ENCODE data around the gene EGFR.

The EGFR gene

DNA sequence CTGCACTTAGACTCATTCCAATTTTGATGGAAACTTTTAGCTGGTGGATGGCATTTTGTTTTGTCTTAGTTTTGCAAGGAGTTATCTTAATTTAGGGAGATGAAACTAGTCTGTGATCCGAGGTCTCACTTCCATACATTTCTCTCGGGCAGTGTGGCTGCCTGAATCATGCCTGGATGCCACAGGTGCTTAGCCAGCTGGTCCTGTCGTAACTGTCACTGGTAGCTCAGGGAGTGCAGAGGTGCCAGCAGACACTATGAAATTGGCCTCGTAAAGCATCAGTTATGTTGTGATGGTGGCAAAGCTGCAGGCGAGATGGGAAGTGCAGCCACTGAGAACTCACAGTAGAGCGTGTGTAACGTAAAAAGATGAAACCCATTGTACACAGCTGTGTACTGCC lies 74.9 kb downstream of the EGFR start:
- Histone ChIP-seq H3K9me3 (ENCODE audit: control insufficient read depth, low read length) (no peaks in the 10 kb centered on the region), H3K4me1 (ENCODE audit: control insufficient read depth, insufficient read depth, low read length) (peaks cover 19% of the 10 kb centered on the region), H3K27me3 (ENCODE audit: control insufficient read depth, insufficient read depth, low read length) (no peaks in the 10 kb centered on the region), H3K36me3 (ENCODE audit: control insufficient read depth, insufficient read depth, low read length) (no peaks in the 10 kb centered on the region), H3K4me3 (ENCODE audit: low read length) (no peak overlapping the region), H3K9ac (ENCODE audit: low read length) (no peak overlapping the region)

- no peak overlapping the region for H3K9ac ChIP-seq (ENCODE audit: low read length)
- no peaks in the 10 kb centered on the region for H3K27me3 ChIP-seq (ENCODE audit: control insufficient read depth, insufficient read depth, low read length)
- H3K36me3 ChIP-seq (ENCODE audit: control insufficient read depth, insufficient read depth, low read length) = no peaks in the 10 kb centered on the region
- peaks cover 20% of the 10 kb centered on the region for H3K4me1 ChIP-seq (ENCODE audit: control insufficient read depth, insufficient read depth, low read length)
- H3K9me3 ChIP-seq (ENCODE audit: control insufficient read depth, low read length) = no peaks in the 10 kb centered on the region
- no peak overlapping the region for H3K4me3 ChIP-seq (ENCODE audit: low read length)
These were observed 75.4 kb downstream of the EGFR start for GRCh38 chr7:55094092-55094690.

DNA sequence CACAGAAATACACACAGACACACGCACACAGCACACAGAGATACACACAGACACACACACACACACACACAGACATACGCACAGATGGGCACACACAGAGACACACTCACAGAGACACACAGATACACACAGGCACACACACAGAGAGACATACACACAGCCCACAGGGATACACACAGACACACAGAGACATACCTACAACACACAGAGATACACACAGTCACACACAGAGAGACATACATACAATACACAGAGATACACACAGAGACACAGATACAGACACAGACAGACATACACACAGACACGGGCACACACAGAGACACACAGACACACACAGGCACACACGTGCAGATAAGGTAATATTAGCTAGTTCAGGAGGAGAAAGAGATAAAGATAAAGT lies 76.9 kb downstream of the EGFR start:
- Histone ChIP-seq H3K36me3 (ENCODE audit: control insufficient read depth, insufficient read depth, low read length) (no peaks in the 10 kb centered on the region), H3K4me3 (ENCODE audit: low read length) (no peak overlapping the region), H3K27me3 (ENCODE audit: control insufficient read depth, insufficient read depth, low read length) (no peaks in the 10 kb centered on the region), H3K9ac (ENCODE audit: low read length) (no peak overlapping the region), H3K9me3 (ENCODE audit: control insufficient read depth, low read length) (no peaks in the 10 kb centered on the region), H3K4me1 (ENCODE audit: control insufficient read depth, insufficient read depth, low read length) (peaks cover 35% of the 10 kb centered on the region)

GRCh38 chr7:55096323-55096722 lies 77.5 kb downstream of the EGFR start:
- Histone ChIP-seq H3K4me1 (ENCODE audit: control insufficient read depth, insufficient read depth, low read length) (peaks cover 35% of the 10 kb centered on the region), H3K4me3 (ENCODE audit: low read length) (no peak overlapping the region), H3K9me3 (ENCODE audit: control insufficient read depth, low read length) (no peaks in the 10 kb centered on the region), H3K36me3 (ENCODE audit: control insufficient read depth, insufficient read depth, low read length) (no peaks in the 10 kb centered on the region), H3K9ac (ENCODE audit: low read length) (no peak overlapping the region), H3K27me3 (ENCODE audit: control insufficient read depth, insufficient read depth, low read length) (no peaks in the 10 kb centered on the region)

DNA sequence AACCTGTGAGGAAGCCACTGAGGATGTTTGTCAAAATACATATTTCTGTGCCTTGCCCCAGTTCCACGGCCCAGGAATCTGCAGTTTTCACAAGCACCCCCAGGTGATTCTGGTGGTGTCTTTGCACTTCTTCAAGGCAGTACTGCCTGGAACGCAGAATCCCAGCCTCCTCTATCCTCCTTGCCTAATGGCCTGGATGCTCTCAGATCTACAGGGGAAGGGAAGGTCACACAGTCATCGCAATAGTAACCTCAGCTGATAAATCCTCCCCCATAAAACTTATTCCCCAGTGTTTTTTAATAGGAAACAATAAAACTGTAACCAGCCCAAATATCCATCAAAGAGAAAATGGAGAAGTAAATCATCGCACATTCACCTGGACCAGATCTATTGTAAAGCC lies 78.3 kb downstream of the EGFR start:
- peaks cover 34% of the 10 kb centered on the region for H3K4me1 ChIP-seq (ENCODE audit: control insufficient read depth, insufficient read depth, low read length)
- H3K27me3 ChIP-seq (ENCODE audit: control insufficient read depth, insufficient read depth, low read length) = no peaks in the 10 kb centered on the region
- no peaks in the 10 kb centered on the region for H3K9me3 ChIP-seq (ENCODE audit: control insufficient read depth, low read length)
- no peak overlapping the region for H3K9ac ChIP-seq (ENCODE audit: low read length)
- no peak overlapping the region for H3K4me3 ChIP-seq (ENCODE audit: low read length)
- H3K36me3 ChIP-seq (ENCODE audit: control insufficient read depth, insufficient read depth, low read length) = no peaks in the 10 kb centered on the region

GRCh38 chr7:55099066-55099820 lies 80.4 kb downstream of the EGFR start:
- Histone ChIP-seq H3K36me3 (ENCODE audit: control insufficient read depth, insufficient read depth, low read length) (no peaks in the 10 kb centered on the region), H3K4me3 (ENCODE audit: low read length) (no peak overlapping the region), H3K9me3 (ENCODE audit: control insufficient read depth, low read length) (no peaks in the 10 kb centered on the region), H3K27me3 (ENCODE audit: control insufficient read depth, insufficient read depth, low read length) (no peaks in the 10 kb centered on the region), H3K9ac (ENCODE audit: low read length) (no peak overlapping the region), H3K4me1 (ENCODE audit: control insufficient read depth, insufficient read depth, low read length) (peaks cover 28% of the 10 kb centered on the region)

DNA sequence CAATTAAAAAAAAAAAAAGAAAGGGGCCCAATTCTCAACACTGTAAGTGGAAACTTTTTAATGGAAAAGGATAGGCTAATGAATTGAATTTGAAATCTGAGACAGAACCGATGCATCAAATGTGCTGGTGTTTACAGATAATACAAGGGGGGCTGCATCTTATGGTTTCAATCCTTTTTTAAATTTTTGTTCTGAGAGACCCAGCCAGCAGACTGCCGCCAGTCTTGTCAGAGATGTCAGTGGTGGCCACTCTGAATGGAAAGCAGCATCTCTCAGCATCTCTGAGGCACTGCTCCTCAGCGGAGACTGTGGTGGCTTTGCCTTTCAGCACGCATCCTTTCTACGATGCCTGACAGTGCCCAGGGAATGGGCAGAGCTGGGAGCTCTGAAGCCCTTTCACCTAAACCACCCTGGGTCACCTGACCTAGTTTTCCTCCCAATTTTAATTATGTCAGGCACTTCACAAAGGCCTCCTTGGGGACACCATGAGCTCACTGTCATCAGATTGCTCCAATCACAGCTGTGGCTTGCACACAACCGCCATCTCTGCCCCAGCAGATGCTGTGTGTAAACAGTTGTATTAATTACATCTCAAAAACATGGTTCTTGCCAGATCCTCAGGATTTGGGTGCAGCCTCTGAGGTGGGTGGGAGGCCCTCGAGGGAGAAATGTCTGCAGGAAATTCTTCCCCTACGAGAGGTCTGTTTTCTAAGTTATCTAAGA lies 81.2 kb downstream of the EGFR start:
- H3K27me3 ChIP-seq (ENCODE audit: control insufficient read depth, insufficient read depth, low read length) = no peaks in the 10 kb centered on the region
- H3K4me3 ChIP-seq (ENCODE audit: low read length) = no peak overlapping the region
- H3K9ac ChIP-seq (ENCODE audit: low read length) = peak overlapping the region; percentile 4
- H3K36me3 ChIP-seq (ENCODE audit: control insufficient read depth, insufficient read depth, low read length) = no peaks in the 10 kb centered on the region
- peaks cover 28% of the 10 kb centered on the region for H3K4me1 ChIP-seq (ENCODE audit: control insufficient read depth, insufficient read depth, low read length)
- no peaks in the 10 kb centered on the region for H3K9me3 ChIP-seq (ENCODE audit: control insufficient read depth, low read length)

- Histone ChIP-seq H3K4me3 (ENCODE audit: low read length) (no peak overlapping the region), H3K9ac (ENCODE audit: low read length) (peak overlapping the region; percentile 4), H3K9me3 (ENCODE audit: control insufficient read depth, low read length) (no peaks in the 10 kb centered on the region), H3K27me3 (ENCODE audit: control insufficient read depth, insufficient read depth, low read length) (no peaks in the 10 kb centered on the region), H3K36me3 (ENCODE audit: control insufficient read depth, insufficient read depth, low read length) (no peaks in the 10 kb centered on the region), H3K4me1 (ENCODE audit: control insufficient read depth, insufficient read depth, low read length) (peaks cover 28% of the 10 kb centered on the region)
These were observed 81.9 kb downstream of the EGFR start for GRCh38 chr7:55100544-55101327.

- H3K9me3 ChIP-seq (ENCODE audit: control insufficient read depth, low read length) = no peaks in the 10 kb centered on the region
- H3K27me3 ChIP-seq (ENCODE audit: control insufficient read depth, insufficient read depth, low read length) = no peaks in the 10 kb centered on the region
- no peak overlapping the region for H3K9ac ChIP-seq (ENCODE audit: low read length)
- no peaks in the 10 kb centered on the region for H3K36me3 ChIP-seq (ENCODE audit: control insufficient read depth, insufficient read depth, low read length)
- peaks cover 28% of the 10 kb centered on the region for H3K4me1 ChIP-seq (ENCODE audit: control insufficient read depth, insufficient read depth, low read length)
- H3K4me3 ChIP-seq (ENCODE audit: low read length) = no peak overlapping the region
These were observed 82.5 kb downstream of the EGFR start for GRCh38 chr7:55101359-55101758.

GRCh38 chr7:55104123-55104522 lies 85.3 kb downstream of the EGFR start:
- Histone ChIP-seq H3K9me3 (ENCODE audit: control insufficient read depth, low read length) (no peaks in the 10 kb centered on the region), H3K36me3 (ENCODE audit: control insufficient read depth, insufficient read depth, low read length) (no peaks in the 10 kb centered on the region), H3K27me3 (ENCODE audit: control insufficient read depth, insufficient read depth, low read length) (no peaks in the 10 kb centered on the region), H3K4me3 (ENCODE audit: low read length) (no peak overlapping the region), H3K9ac (ENCODE audit: low read length) (no peak overlapping the region), H3K4me1 (ENCODE audit: control insufficient read depth, insufficient read depth, low read length) (peaks cover 38% of the 10 kb centered on the region)

- Histone ChIP-seq H3K27me3 (ENCODE audit: control insufficient read depth, insufficient read depth, low read length) (no peaks in the 10 kb centered on the region), H3K4me3 (ENCODE audit: low read length) (no peak overlapping the region), H3K9ac (ENCODE audit: low read length) (no peak overlapping the region), H3K9me3 (ENCODE audit: control insufficient read depth, low read length) (no peaks in the 10 kb centered on the region), H3K36me3 (ENCODE audit: control insufficient read depth, insufficient read depth, low read length) (no peaks in the 10 kb centered on the region), H3K4me1 (ENCODE audit: control insufficient read depth, insufficient read depth, low read length) (peaks cover 36% of the 10 kb centered on the region)
These were observed 86.1 kb downstream of the EGFR start for GRCh38 chr7:55104712-55105433.

All from mucosa of stomach (tissue), 1 donor.